Bronchial epithelial cell (primary cell): ENCODE data around the gene PITHD1. TPM values are rescaled to one million over a fixed set of nuclear protein-coding genes. Genes with fewer than 3 reads are reported as not detected.
A peak's percentile ranks its signal among the peaks of the same experiment; 100 is the strongest.
"Not testable (repeated sequence)": the region's sequence is repeated elsewhere in the genome, so short reads cannot be mapped to it uniquely, and the experiment has no call there.

Source experiments
- DNase-seq: peaks from one replicate; pipeline ENCODE4 v3.0.0-alpha.2; 2010; ENCODE audit warnings: low read depth
- FAIRE-seq: peaks from 2 replicates; lab custom pipeline; 2011; peaks lifted over from hg19 to GRCh38; lab: Jason Lieb, UNC
- H3K27me3 ChIP-seq: 2 replicates; pipeline ENCODE4 v1.5.1; 2011; ENCODE audit warnings: low read length; ENCODE audit not compliant: control insufficient read depth, insufficient read depth
- H3K36me3 ChIP-seq: 2 replicates; pipeline ENCODE4 v1.5.1; 2011; ENCODE audit warnings: low read length; ENCODE audit not compliant: control insufficient read depth, insufficient read depth
- H3K4me3 ChIP-seq: 2 replicates; pipeline ENCODE4 v1.5.1; 2011; ENCODE audit warnings: mild to moderate bottlenecking, low read depth, low read length, control low read depth
- CTCF ChIP-seq: IDR thresholded peaks from 2 replicates; pipeline ENCODE4 v1.5.1; 2011; ENCODE audit warnings: mild to moderate bottlenecking, moderate library complexity, low read length, control low read depth, inconsistent platforms; ENCODE audit not compliant: insufficient read depth, severe bottlenecking
- total RNA-seq: library from RNA; depleted of rRNA; stranded (reverse); fragments of >200 nt; gene quantifications from 2 replicates; pipeline ENCODE4 v1.2.1, GENCODE V29; 2014

The PITHD1 gene
- total RNA-seq, 1 donor from 2014 or later = 66.1 TPM

DNA sequence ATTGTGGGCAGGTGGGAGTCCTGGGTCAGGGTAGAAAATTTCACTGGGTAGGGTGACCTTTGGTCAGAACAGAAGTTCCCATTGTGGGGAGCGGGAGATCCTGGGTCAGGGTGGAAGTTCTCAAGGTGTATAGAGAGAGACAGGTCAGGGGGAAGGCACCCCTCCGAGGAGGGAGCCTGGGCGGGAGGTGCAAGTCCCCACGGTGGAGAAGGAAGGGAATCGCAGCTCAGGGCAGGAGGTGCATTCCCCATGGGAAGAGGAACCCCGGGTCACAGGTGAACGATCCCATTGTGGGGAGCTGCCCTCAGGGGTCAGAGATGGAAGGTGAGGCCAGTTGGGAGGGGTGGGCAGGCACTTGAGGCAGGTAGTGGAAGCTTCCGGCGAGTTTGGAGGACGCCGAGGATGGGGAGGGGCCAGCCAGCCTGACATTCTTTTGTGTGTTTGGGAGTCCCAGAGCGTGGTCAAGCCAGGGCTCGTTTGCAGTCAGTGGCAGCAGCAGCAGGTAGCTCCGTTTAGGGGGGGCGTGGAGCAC, 13.4 kb downstream of the PITHD1 start:
- no peak for FAIRE-seq

GRCh38 chr1:23792151-23792945, 14.1 kb downstream of the PITHD1 start:
- Histone ChIP-seq H3K27me3 (no peaks in the 10 kb centered on the region), H3K36me3 (peaks cover 32% of the 10 kb centered on the region), H3K4me3 (peak overlapping the region; percentile 60)
- FAIRE-seq (no peak), DNase-seq (no peak)
- no peak for TF ChIP-seq CTCF

More for the DNA sequence above, 13.4 kb downstream of the PITHD1 start:
- Histone ChIP-seq H3K4me3 (peak overlapping the region; percentile 60), H3K36me3 (peaks cover 29% of the 10 kb centered on the region), H3K27me3 (no peaks in the 10 kb centered on the region)
- TF ChIP-seq CTCF = no peak
- peak; percentile 53 for DNase-seq

- Histone ChIP-seq H3K36me3 (peaks cover 33% of the 10 kb centered on the region), H3K27me3 (no peaks in the 10 kb centered on the region), H3K4me3 (no peak overlapping the region)
- FAIRE-seq = no peak
- no peak for TF ChIP-seq CTCF
- DNase-seq = peak; percentile 48
Measured at GRCh38 chr1:23793018-23793781, 15.0 kb downstream of the PITHD1 start.

- TF ChIP-seq CTCF = no peak
- DNase-seq = no peak
- H3K36me3 ChIP-seq = peaks cover 40% of the 10 kb centered on the region
- no peak for FAIRE-seq
- no peaks in the 10 kb centered on the region for H3K27me3 ChIP-seq
- H3K4me3 ChIP-seq = no peak overlapping the region
Measured at GRCh38 chr1:23793861-23794731, 15.9 kb downstream of the PITHD1 start.

DNA sequence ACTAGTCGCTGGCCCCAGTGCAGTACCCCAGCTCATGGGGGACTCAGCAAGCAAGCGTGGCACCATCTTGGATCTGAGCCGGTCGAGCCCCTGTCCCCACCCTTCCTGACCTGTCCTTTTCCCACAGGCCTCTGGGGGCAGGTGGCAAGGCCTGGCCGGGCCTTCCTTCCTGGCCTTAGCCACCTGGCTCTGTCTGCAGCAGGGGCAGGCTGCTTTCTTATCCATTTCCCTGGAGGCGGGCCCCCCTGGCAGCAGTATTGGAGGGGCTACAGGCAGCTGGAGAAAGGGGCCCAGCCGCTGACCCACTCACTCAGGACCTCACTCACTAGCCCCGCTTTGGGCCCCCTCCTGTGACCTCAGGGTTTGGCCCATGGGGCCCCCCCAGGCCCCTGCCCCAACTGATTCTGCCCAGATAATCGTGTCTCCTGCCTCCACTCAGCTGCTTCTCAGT, 16.5 kb downstream of the PITHD1 start:
- not testable (repeated sequence) for H3K4me3 ChIP-seq, H3K27me3 ChIP-seq, DNase-seq, FAIRE-seq
- H3K36me3 ChIP-seq = peaks cover 40% of the 10 kb centered on the region
